Mesenchymal stem cell (in vitro differentiated cells and primary cell): ENCODE measurements around the gene ANKRD13C.

ENCODE experiments used
- DNase-seq: peaks from one replicate; pipeline ENCODE4 v3.0.0-alpha.2; 2013
- H2AFZ ChIP-seq: one replicate; pipeline ENCODE4 v1.6.1; 2013; ENCODE audit warnings: low read depth, mild to moderate bottlenecking, control low read depth, inconsistent platforms, low read length, moderate library complexity
- H2AK5ac ChIP-seq: 2 replicates; pipeline ENCODE4 v1.6.1; 2013; ENCODE audit warnings: low read length, moderate library complexity, mild to moderate bottlenecking, inconsistent platforms; ENCODE audit not compliant: severe bottlenecking
- H2BK120ac ChIP-seq: one replicate; pipeline ENCODE4 v1.6.1; 2013; ENCODE audit warnings: low read depth, mild to moderate bottlenecking, inconsistent platforms, low read length, moderate library complexity
- H2BK12ac ChIP-seq, 2 experiments: one replicate each; pipeline ENCODE4 v1.6.1; 2013; ENCODE audit warnings: inconsistent platforms in 2 of 2, low read length in 2 of 2, mild to moderate bottlenecking in 2 of 2, moderate library complexity in 2 of 2, control low read depth in 1 of 2
- H2BK15ac ChIP-seq: one replicate; pipeline ENCODE4 v1.6.1; 2013; ENCODE audit warnings: mild to moderate bottlenecking, low read depth, inconsistent platforms; ENCODE audit not compliant: poor library complexity, severe bottlenecking
- H2BK5ac ChIP-seq: 2 replicates; pipeline ENCODE4 v1.6.1; 2013; ENCODE audit warnings: low read depth, mild to moderate bottlenecking, low read length, control low read depth, inconsistent platforms; ENCODE audit not compliant: poor library complexity, severe bottlenecking
- H3K14ac ChIP-seq, 2 experiments: one replicate each; pipeline ENCODE4 v1.6.1; 2013; ENCODE audit warnings: inconsistent platforms in 2 of 2, low read length in 2 of 2, control low read depth in 1 of 2, mild to moderate bottlenecking in 1 of 2, moderate library complexity in 1 of 2
- H3K18ac ChIP-seq, 2 experiments: one replicate each; pipeline ENCODE4 v1.6.1; 2013; ENCODE audit warnings: inconsistent platforms in 2 of 2, low read length in 2 of 2, control low read depth in 1 of 2, low read depth in 1 of 2, mild to moderate bottlenecking in 1 of 2
- H3K23ac ChIP-seq, 2 experiments: one replicate each; pipeline ENCODE4 v1.6.1; 2013; ENCODE audit warnings: inconsistent platforms in 2 of 2, low read length in 2 of 2, mild to moderate bottlenecking in 2 of 2, moderate library complexity in 2 of 2, control low read depth in 1 of 2
- H3K27ac ChIP-seq: 2 replicates; pipeline ENCODE4 v1.5.1; 2013; ENCODE audit warnings: mild to moderate bottlenecking, moderate library complexity, low read length, control low read depth, inconsistent platforms; ENCODE audit not compliant: poor library complexity, severe bottlenecking
- H3K27me3 ChIP-seq, 2 experiments: 2 replicates each; pipeline versions ENCODE4 v1.6.1 to v1.7.0; 2013; ENCODE audit warnings: low read length in 2 of 2, mild to moderate bottlenecking in 2 of 2, moderate library complexity in 2 of 2, control low read depth in 1 of 2, inconsistent platforms in 1 of 2; ENCODE audit not compliant: control insufficient read depth in 1 of 2, insufficient read depth in 1 of 2
- H3K36me3 ChIP-seq, 2 experiments: 2 replicates each; pipeline versions ENCODE4 v1.6.1 to v1.7.0; 2013; ENCODE audit warnings: low read length in 2 of 2, control low read depth in 1 of 2, inconsistent platforms in 1 of 2, low read depth in 1 of 2, mild to moderate bottlenecking in 1 of 2; ENCODE audit not compliant: insufficient read depth in 2 of 2, control insufficient read depth in 1 of 2
- H3K4ac ChIP-seq, 2 experiments: one replicate each; pipeline ENCODE4 v1.6.1; 2013; ENCODE audit warnings: inconsistent platforms in 2 of 2, low read length in 2 of 2, mild to moderate bottlenecking in 2 of 2, moderate library complexity in 2 of 2, control low read depth in 1 of 2, low read depth in 1 of 2
- H3K4me1 ChIP-seq: 2 replicates; pipeline ENCODE4 v1.6.1; 2013; ENCODE audit warnings: low read depth, low read length, control low read depth; ENCODE audit not compliant: control insufficient read depth, insufficient read depth
- H3K4me2 ChIP-seq: 2 replicates; pipeline ENCODE4 v1.6.1; 2013; ENCODE audit warnings: low read length, mild to moderate bottlenecking, inconsistent platforms; ENCODE audit not compliant: poor library complexity, severe bottlenecking
- H3K4me3 ChIP-seq, 2 experiments: 2 replicates each; pipeline versions ENCODE4 v1.5.1 to v1.7.0; 2013; ENCODE audit warnings: low read length in 2 of 2, mild to moderate bottlenecking in 2 of 2, control low read depth in 1 of 2, low read depth in 1 of 2; ENCODE audit not compliant: insufficient read depth in 1 of 2
- H3K79me1 ChIP-seq: replicated peaks from 2 replicates; pipeline ENCODE4 v1.6.1; 2013; ENCODE audit warnings: mild to moderate bottlenecking, control low read depth, low read length, inconsistent platforms; ENCODE audit not compliant: poor library complexity, severe bottlenecking
- H3K9ac ChIP-seq: 2 replicates; pipeline ENCODE4 v1.7.0; 2013; ENCODE audit warnings: mild to moderate bottlenecking, low read length, moderate library complexity
- H3K9me3 ChIP-seq: 2 replicates; pipeline ENCODE4 v1.7.0; 2013; ENCODE audit warnings: mild to moderate bottlenecking, low read length; ENCODE audit not compliant: control insufficient read depth
- H4K8ac ChIP-seq: one replicate; pipeline ENCODE4 v1.6.1; 2013; ENCODE audit warnings: inconsistent platforms, mild to moderate bottlenecking, low read length, moderate library complexity
- H4K91ac ChIP-seq: one replicate; pipeline ENCODE4 v1.6.1; 2013; ENCODE audit warnings: mild to moderate bottlenecking, low read length, inconsistent platforms
- WGBS: methylation state at CpG from one replicate; pipeline ENCODE4 v1.1.7; 2013; ENCODE audit warnings: mixed read lengths; 5-methylcytosine and 5-hydroxymethylcytosine counted together

Gene ANKRD13C

DNA sequence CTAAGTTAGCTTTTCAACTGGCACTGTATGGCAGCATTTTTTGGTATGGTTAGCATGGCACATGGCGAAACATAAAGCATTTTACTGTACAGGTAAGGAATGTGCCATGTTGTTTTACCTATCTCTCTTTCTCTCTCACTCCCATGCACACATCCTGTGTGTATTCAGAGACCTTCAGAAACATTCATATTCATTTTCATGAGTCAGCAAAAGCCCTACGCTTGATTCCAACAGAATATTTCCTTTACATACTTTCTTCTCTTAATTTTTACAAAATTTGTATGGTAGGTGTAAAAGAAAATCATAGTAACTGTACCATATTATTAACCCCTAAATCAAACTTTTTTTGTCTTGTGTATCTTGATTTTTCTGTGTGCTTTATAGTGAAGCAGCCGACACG, 123.0 kb downstream of the ANKRD13C start:
- Histone ChIP-seq H2BK12ac (no peak overlapping the region), H3K79me1 (peaks cover 16% of the 10 kb centered on the region)
- WGBS = 97% methylated on average over 3 of the region's 4 CpGs

DNA sequence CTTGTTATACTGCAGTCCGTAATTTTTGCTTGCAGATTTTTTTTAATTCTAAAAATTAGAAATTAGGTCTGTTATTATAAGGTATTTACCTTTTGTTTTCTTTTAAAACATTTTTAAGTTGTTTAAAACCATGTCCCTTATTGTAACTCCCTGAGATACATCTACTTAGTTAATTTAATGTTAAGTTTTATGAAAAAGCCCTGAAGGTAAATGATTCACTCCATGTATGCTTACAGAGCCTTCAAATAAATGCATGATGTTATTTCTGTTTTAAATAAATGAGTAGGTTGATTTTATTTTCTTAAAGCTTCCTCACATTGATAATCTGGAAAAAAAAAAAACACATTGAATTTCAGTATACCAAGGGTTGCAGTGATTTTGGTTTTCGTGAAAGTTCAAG, 125.9 kb downstream of the ANKRD13C start:
- no peak overlapping the region for H2AFZ ChIP-seq
- no peaks in the 10 kb centered on the region for H3K27me3 ChIP-seq
- no peak overlapping the region for H3K18ac ChIP-seq
- peak overlapping the region; percentile 13 for H3K9ac ChIP-seq
- H3K79me1 ChIP-seq = peaks cover 8% of the 10 kb centered on the region
- H3K4ac ChIP-seq = no peak overlapping the region
- no peak overlapping the region for H4K8ac ChIP-seq
- H3K23ac ChIP-seq = no peak overlapping the region
- no CpG with 5 or more reads among the region's 2 CpGs for WGBS
- H3K27ac ChIP-seq = no peak overlapping the region
- no peaks in the 10 kb centered on the region for H3K9me3 ChIP-seq
- no peak overlapping the region for H3K14ac ChIP-seq
- peaks cover 6 to 97% of the 10 kb centered on the region in 2 experiments for H3K36me3 ChIP-seq
- no peak overlapping the region for H2BK5ac ChIP-seq
- no peak overlapping the region for H2BK120ac ChIP-seq
- H3K4me1 ChIP-seq = peaks cover 2% of the 10 kb centered on the region
- H4K91ac ChIP-seq = no peak overlapping the region
- H2BK12ac ChIP-seq = no peak overlapping the region
- no peak overlapping the region for H3K4me2 ChIP-seq
- DNase-seq = no peak
- no peak overlapping the region for H2AK5ac ChIP-seq
- H2BK15ac ChIP-seq = no peak overlapping the region
- H3K4me3 ChIP-seq = no peak overlapping the region

More for the DNA sequence above, 123.0 kb downstream of the ANKRD13C start:
- Histone ChIP-seq H3K23ac (no peak overlapping the region), H3K36me3 (peaks cover 10 to 100% of the 10 kb centered on the region in 2 experiments), H3K4ac (no peak overlapping the region), H2BK5ac (no peak overlapping the region), H2BK120ac (no peak overlapping the region), H2BK15ac (no peak overlapping the region), H3K4me3 (no peak overlapping the region), H3K4me1 (no peaks in the 10 kb centered on the region), H4K91ac (no peak overlapping the region), H3K27ac (no peak overlapping the region), H2AK5ac (no peak overlapping the region), H2AFZ (no peak overlapping the region), H4K8ac (no peak overlapping the region), H3K4me2 (no peak overlapping the region), H3K14ac (no peak overlapping the region), H3K9ac (no peak overlapping the region), H3K9me3 (no peaks in the 10 kb centered on the region), H3K18ac (no peak overlapping the region), H3K27me3 (no peaks in the 10 kb centered on the region)
- no peak for DNase-seq

DNA sequence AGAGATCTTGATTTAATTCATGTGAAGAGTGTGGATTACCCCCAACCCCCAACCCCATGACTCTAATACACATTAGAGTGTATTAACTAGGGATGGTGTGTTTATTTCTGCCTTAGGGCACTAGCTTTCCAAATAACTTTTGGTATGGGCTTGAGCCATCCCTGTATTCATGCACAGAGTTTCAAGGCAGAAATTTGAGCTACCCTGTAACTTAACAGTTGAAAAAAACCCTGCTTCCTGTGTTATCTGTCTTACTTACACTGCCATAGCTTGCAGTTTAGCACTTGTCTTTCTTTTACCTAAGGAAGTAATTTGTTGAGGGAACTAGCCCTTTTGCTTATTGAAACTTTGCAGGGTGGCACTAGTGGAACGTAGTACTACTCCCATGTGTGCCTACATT, 127.1 kb downstream of the ANKRD13C start:
- Histone ChIP-seq H2AFZ (no peak overlapping the region), H4K91ac (no peak overlapping the region), H3K4me2 (no peak overlapping the region), H4K8ac (no peak overlapping the region), H3K36me3 (peaks cover 3 to 95% of the 10 kb centered on the region in 2 experiments), H3K23ac (no peak overlapping the region), H3K79me1 (peaks cover 8% of the 10 kb centered on the region), H2BK12ac (no peak overlapping the region), H3K14ac (no peak overlapping the region), H3K4ac (no peak overlapping the region), H3K27ac (no peak overlapping the region), H2AK5ac (no peak overlapping the region), H3K9me3 (no peaks in the 10 kb centered on the region), H2BK15ac (no peak overlapping the region), H3K4me3 (no peak overlapping the region), H3K18ac (no peak overlapping the region), H3K27me3 (no peaks in the 10 kb centered on the region), H2BK120ac (no peak overlapping the region), H2BK5ac (no peak overlapping the region), H3K4me1 (peaks cover 2% of the 10 kb centered on the region), H3K9ac (peak overlapping the region; percentile 33)
- peak; percentile 8 for DNase-seq
- WGBS = 71% methylated on average over 1 of the region's 1 CpG

DNA sequence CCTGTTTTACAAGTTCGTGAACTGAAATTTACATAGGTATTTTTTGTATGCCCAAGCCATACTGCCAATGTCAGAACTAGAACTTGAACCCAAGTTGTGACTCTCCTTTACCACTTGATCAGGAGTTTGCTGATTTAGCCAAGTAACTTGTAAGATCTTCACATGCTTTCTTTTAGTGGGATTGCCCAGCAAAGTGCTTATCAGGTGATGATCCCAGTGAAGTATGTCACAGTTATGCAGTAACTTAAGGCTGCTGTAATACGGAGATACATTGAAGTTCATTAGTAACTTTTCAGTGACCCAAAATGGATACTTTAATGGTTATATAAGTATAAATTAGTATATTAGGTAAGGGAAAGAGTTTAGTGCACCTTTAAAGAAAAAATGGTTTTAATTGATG, 129.6 kb downstream of the ANKRD13C start:
- no peak overlapping the region for H4K8ac ChIP-seq
- H4K91ac ChIP-seq = no peak overlapping the region
- H3K27ac ChIP-seq = no peak overlapping the region
- H3K9me3 ChIP-seq = no peaks in the 10 kb centered on the region
- no peaks in the 10 kb centered on the region for H3K27me3 ChIP-seq
- no peak overlapping the region for H3K23ac ChIP-seq
- no peak overlapping the region for H3K14ac ChIP-seq
- H2BK15ac ChIP-seq = no peak overlapping the region
- H3K4ac ChIP-seq = no peak overlapping the region
- H3K9ac ChIP-seq = no peak overlapping the region
- H3K79me1 ChIP-seq = peaks cover 2% of the 10 kb centered on the region
- no peak overlapping the region for H3K4me3 ChIP-seq
- H2AK5ac ChIP-seq = no peak overlapping the region
- no peak overlapping the region for H2AFZ ChIP-seq
- H2BK5ac ChIP-seq = no peak overlapping the region
- H2BK120ac ChIP-seq = no peak overlapping the region
- peaks cover 3% of the 10 kb centered on the region for H3K4me1 ChIP-seq
- H3K4me2 ChIP-seq = no peak overlapping the region
- H3K18ac ChIP-seq = no peak overlapping the region
- no peak overlapping the region for H2BK12ac ChIP-seq
- peaks cover 0 to 70% of the 10 kb centered on the region in 2 experiments for H3K36me3 ChIP-seq
- DNase-seq = no peak
- WGBS = 100% methylated on average over 1 of the region's 2 CpGs
